ENCODE data around the gene AUNIP. TPM values are rescaled to one million over a fixed set of nuclear protein-coding genes. Genes with fewer than 3 reads are reported as not detected.

Gene AUNIP
- total RNA-seq, 1 experiment from 2014 or later, result 17.6 TPM

DNA sequence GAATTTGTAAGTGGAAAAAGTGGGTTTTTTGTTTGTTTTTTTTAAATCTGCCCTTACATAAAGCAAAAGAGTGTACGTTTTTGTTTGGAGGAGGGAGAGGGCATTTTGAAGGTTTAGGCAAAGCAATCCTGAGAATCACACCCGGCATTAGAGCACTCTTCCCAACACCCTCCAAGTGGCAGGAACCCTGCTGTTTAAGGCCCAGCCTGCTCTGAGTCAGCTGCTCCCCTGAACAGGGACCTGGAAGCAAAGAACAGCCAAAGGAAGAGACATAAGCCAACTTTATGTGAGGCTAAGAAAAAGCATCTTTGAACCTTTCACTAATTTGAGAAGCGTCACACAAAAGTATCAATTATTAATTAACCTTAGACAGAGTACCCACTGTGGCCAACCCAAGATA, 22.6 kb downstream of the AUNIP start:
- Histone ChIP-seq H3K4me3 (ENCODE audit: low read length) (no peak overlapping the region), H3K79me2 (ENCODE audit: low read length) (peaks cover 78% of the 10 kb centered on the region), H3K27me3 (ENCODE audit: low read length) (no peaks in the 10 kb centered on the region), H3K27ac (ENCODE audit: low read length) (no peak overlapping the region), H3K9me2 (replicated peaks; ENCODE audit: low read length) (no peaks in the 10 kb centered on the region), H3K4me2 (ENCODE audit: low read length) (no peak overlapping the region), H3K9ac (ENCODE audit: low read length) (no peak overlapping the region), H4K20me1 (ENCODE audit: low read length) (peaks cover 4% of the 10 kb centered on the region; the same call in 1 of the 2 replicates), H2AFZ (ENCODE audit: low read length) (no peak overlapping the region), H3K9me3 (ENCODE audit: low read length) (no peaks in the 10 kb centered on the region), H3F3A (ENCODE audit: low read length, unreplicated experiment) (peaks cover 8% of the 10 kb centered on the region), H3K4me1 (ENCODE audit: insufficient read depth, low read length) (no peaks in the 10 kb centered on the region), H3K36me3 (ENCODE audit: low read depth, low read length) (peaks cover 51% of the 10 kb centered on the region)
- BruUV-seq (replicated peaks), result no TSS peak
- no peak for DNase-seq
- POLR2A ChIA-PET (ENCODE audit: unreplicated experiment), result no interaction called here
- TF ChIP-seq, protein P1, sequence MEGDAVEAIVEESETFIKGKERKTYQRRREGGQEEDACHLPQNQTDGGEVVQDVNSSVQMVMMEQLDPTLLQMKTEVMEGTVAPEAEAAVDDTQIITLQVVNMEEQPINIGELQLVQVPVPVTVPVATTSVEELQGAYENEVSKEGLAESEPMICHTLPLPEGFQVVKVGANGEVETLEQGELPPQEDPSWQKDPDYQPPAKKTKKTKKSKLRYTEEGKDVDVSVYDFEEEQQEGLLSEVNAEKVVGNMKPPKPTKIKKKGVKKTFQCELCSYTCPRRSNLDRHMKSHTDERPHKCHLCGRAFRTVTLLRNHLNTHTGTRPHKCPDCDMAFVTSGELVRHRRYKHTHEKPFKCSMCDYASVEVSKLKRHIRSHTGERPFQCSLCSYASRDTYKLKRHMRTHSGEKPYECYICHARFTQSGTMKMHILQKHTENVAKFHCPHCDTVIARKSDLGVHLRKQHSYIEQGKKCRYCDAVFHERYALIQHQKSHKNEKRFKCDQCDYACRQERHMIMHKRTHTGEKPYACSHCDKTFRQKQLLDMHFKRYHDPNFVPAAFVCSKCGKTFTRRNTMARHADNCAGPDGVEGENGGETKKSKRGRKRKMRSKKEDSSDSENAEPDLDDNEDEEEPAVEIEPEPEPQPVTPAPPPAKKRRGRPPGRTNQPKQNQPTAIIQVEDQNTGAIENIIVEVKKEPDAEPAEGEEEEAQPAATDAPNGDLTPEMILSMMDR (conservative IDR thresholded peaks at IDR 0.05; ENCODE audit: low read depth, low read length), result no peak
- TF ChIP-seq EZH2phosphoT487 (IDR thresholded peaks at IDR 0.05; ENCODE audit: borderline replicate concordance, low read length), result no peak
- TF ChIP-seq EZH2 (IDR thresholded peaks at IDR 0.05; ENCODE audit: low read length, unreplicated experiment), result no peak
- intact Hi-C loops (cut with micrococcal nuclease), result loop anchor here (1.0 kb wide), 2 partner anchors 59 to 162 kb away; partner anchors contain the start of gene PAFAH2
- CTCF ChIA-PET, result interaction anchor here (0.6 to 1.0 kb wide), 5 partner anchors 39 to 228 kb away, joined by 3 to 6 read pairs (median 4); partner anchors contain the start of genes PAFAH2 and PAQR7
- no peak for ATAC-seq

DNA sequence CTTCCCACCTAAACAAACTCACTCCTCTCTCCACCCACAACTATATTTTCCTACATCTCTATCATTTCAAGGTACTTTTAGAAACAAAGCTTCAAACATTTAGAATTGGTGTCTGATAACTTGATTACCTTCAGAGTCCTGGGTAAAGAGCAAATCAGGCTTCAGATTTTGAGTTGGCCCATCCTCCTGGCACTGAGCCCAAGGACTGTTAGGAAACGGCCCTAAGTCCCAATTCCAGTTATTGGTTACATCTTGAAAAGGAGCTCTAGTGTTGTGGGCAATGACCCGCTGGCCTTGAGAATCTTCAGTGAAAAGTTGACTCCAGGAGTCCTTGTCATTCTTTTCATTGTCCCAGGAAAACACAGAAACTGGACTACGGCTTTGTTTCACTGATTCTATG, 24.4 kb downstream of the AUNIP start:
- H4K20me1 ChIP-seq (ENCODE audit: low read length), result peaks cover 4% of the 10 kb centered on the region; the same call in 1 of the 2 replicates
- no peaks in the 10 kb centered on the region for H3K9me3 ChIP-seq (ENCODE audit: low read length)
- H3K4me2 ChIP-seq (ENCODE audit: low read length), result no peak overlapping the region
- CTCF ChIA-PET, result interaction anchor here (0.5 kb wide), 1 partner anchor 163 kb away, joined by 5 read pairs; the partner anchor contains the start of gene PAFAH2
- peaks cover 68% of the 10 kb centered on the region for H3K36me3 ChIP-seq (ENCODE audit: low read depth, low read length)
- DNase-seq (no peak), ATAC-seq (no peak)
- H3K79me2 ChIP-seq (ENCODE audit: low read length), result peaks cover 65% of the 10 kb centered on the region
- intact Hi-C loops (cut with micrococcal nuclease), result no loop called here
- H3K27me3 ChIP-seq (ENCODE audit: low read length), result no peaks in the 10 kb centered on the region
- H3K9me2 ChIP-seq (replicated peaks; ENCODE audit: low read length), result no peaks in the 10 kb centered on the region
- no peaks in the 10 kb centered on the region for H3K4me1 ChIP-seq (ENCODE audit: insufficient read depth, low read length)
- H2AFZ ChIP-seq (ENCODE audit: low read length), result no peak overlapping the region
- no peak overlapping the region for H3K9ac ChIP-seq (ENCODE audit: low read length)
- H3F3A ChIP-seq (ENCODE audit: low read length, unreplicated experiment), result peaks cover 8% of the 10 kb centered on the region
- no peak overlapping the region for H3K4me3 ChIP-seq (ENCODE audit: low read length)
- POLR2A ChIA-PET (ENCODE audit: unreplicated experiment), result no interaction called here
- H3K27ac ChIP-seq (ENCODE audit: low read length), result no peak overlapping the region
- TF ChIP-seq EZH2 (IDR thresholded peaks at IDR 0.05; ENCODE audit: low read length, unreplicated experiment) (no peak), EZH2phosphoT487 (IDR thresholded peaks at IDR 0.05; ENCODE audit: borderline replicate concordance, low read length) (no peak)
- TF ChIP-seq, protein P1 (conservative IDR thresholded peaks at IDR 0.05; ENCODE audit: low read depth, low read length), result no peak
- no TSS peak for BruUV-seq (replicated peaks)

DNA sequence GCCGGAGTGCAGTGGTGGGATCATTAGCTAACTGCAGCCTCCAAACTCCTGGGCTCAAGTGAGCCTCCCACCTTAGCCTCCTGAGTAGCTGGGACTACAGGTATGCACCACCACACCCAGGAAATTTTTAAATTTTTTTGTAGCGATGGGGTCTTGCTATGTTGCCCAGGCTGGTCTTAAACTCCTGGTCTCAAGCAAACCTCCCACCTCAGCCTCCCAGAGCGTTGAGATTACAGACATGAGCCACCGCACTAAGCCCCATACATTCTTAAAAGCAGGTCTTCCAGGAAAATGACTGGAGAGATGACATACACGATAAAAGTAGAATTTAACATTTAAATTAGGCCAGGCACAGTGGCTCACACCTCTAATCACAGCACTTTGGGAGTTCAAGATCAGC, 26.1 kb downstream of the AUNIP start:
- POLR2A ChIA-PET (ENCODE audit: unreplicated experiment), result no interaction called here
- no peak overlapping the region for H2AFZ ChIP-seq (ENCODE audit: low read length)
- intact Hi-C loops (cut with micrococcal nuclease), result no loop called here
- H3K9me2 ChIP-seq (replicated peaks; ENCODE audit: low read length), result no peaks in the 10 kb centered on the region
- peaks cover 8% of the 10 kb centered on the region for H3F3A ChIP-seq (ENCODE audit: low read length, unreplicated experiment)
- no TSS peak for BruUV-seq (replicated peaks)
- no peak overlapping the region for H3K9ac ChIP-seq (ENCODE audit: low read length)
- no peaks in the 10 kb centered on the region for H3K4me1 ChIP-seq (ENCODE audit: insufficient read depth, low read length)
- no peak for TF ChIP-seq EZH2 (IDR thresholded peaks at IDR 0.05; ENCODE audit: low read length, unreplicated experiment)
- TF ChIP-seq EZH2phosphoT487 (IDR thresholded peaks at IDR 0.05; ENCODE audit: borderline replicate concordance, low read length), result no peak
- TF ChIP-seq, protein P1 (conservative IDR thresholded peaks at IDR 0.05; ENCODE audit: low read depth, low read length), result no peak
- peaks cover 81% of the 10 kb centered on the region for H3K36me3 ChIP-seq (ENCODE audit: low read depth, low read length)
- no peak overlapping the region for H3K4me2 ChIP-seq (ENCODE audit: low read length)
- no peaks in the 10 kb centered on the region for H3K9me3 ChIP-seq (ENCODE audit: low read length)
- no peak overlapping the region for H3K4me3 ChIP-seq (ENCODE audit: low read length)
- H3K27me3 ChIP-seq (ENCODE audit: low read length), result no peaks in the 10 kb centered on the region
- DNase-seq (no peak), ATAC-seq (no peak)
- H3K79me2 ChIP-seq (ENCODE audit: low read length), result peaks cover 51% of the 10 kb centered on the region
- CTCF ChIA-PET, result no interaction called here
- H3K27ac ChIP-seq (ENCODE audit: low read length), result no peak overlapping the region
- peaks cover 4% of the 10 kb centered on the region; the same call in 1 of the 2 replicates for H4K20me1 ChIP-seq (ENCODE audit: low read length)
